ENCODE measurements around the gene ZNF470.

The ZNF470 gene

GRCh38 chr19:56543776-56544175 is 23.5 kb upstream of the ZNF470 start:
- Histone ChIP-seq H3K36me3 (replicated peaks) (peaks cover 13% of the 10 kb centered on the region), H3K27ac (no peak overlapping the region), H3K27me3 (replicated peaks) (no peaks in the 10 kb centered on the region), H3K4me3 (ENCODE audit: low read depth, low read length) (no peak overlapping the region)
- TF ChIP-seq CTCF (IDR thresholded peaks at IDR 0.05; ENCODE audit: low read depth, low read length, missing control alignments): no peak
- in situ Hi-C loops (cut with HindIII; ENCODE audit: low pct_ligation_motif_present, low sequenced_read_pairs): no loop called here
- no peak for DNase-seq

- peak; percentile 39 for TF ChIP-seq CTCF (IDR thresholded peaks at IDR 0.05; ENCODE audit: low read depth, low read length, missing control alignments)
- Histone ChIP-seq H3K27me3 (replicated peaks) (no peaks in the 10 kb centered on the region), H3K4me3 (ENCODE audit: low read depth, low read length) (no peak overlapping the region), H3K36me3 (replicated peaks) (peaks cover 35% of the 10 kb centered on the region), H3K27ac (no peak overlapping the region)
- DNase-seq: no peak
- in situ Hi-C loops (cut with HindIII; ENCODE audit: low pct_ligation_motif_present, low sequenced_read_pairs): no loop called here
Measured at GRCh38 chr19:56547535-56547934, 19.7 kb upstream of the ZNF470 start.

- DNase-seq: no peak
- H3K36me3 ChIP-seq (replicated peaks): peaks cover 35% of the 10 kb centered on the region
- in situ Hi-C loops (cut with HindIII; ENCODE audit: low pct_ligation_motif_present, low sequenced_read_pairs): no loop called here
- no peak overlapping the region for H3K4me3 ChIP-seq (ENCODE audit: low read depth, low read length)
- no peaks in the 10 kb centered on the region for H3K27me3 ChIP-seq (replicated peaks)
- no peak for TF ChIP-seq CTCF (IDR thresholded peaks at IDR 0.05; ENCODE audit: low read depth, low read length, missing control alignments)
- H3K27ac ChIP-seq: no peak overlapping the region
Measured at GRCh38 chr19:56554272-56554869, 12.9 kb upstream of the ZNF470 start.

- Histone ChIP-seq H3K27me3 (replicated peaks) (no peaks in the 10 kb centered on the region), H3K27ac (no peak overlapping the region), H3K36me3 (replicated peaks) (no peaks in the 10 kb centered on the region), H3K4me3 (ENCODE audit: low read depth, low read length) (no peak overlapping the region)
- TF ChIP-seq CTCF (IDR thresholded peaks at IDR 0.05; ENCODE audit: low read depth, low read length, missing control alignments): no peak
- in situ Hi-C loops (cut with HindIII; ENCODE audit: low pct_ligation_motif_present, low sequenced_read_pairs): no loop called here
- no peak for DNase-seq
Measured at GRCh38 chr19:56562766-56563165, 4.5 kb upstream of the ZNF470 start.

GRCh38 chr19:56566904-56567273 is 379 bp upstream of the ZNF470 start:
- in situ Hi-C loops (cut with HindIII; ENCODE audit: low pct_ligation_motif_present, low sequenced_read_pairs): no loop called here
- peak overlapping the region; percentile 95 for H3K4me3 ChIP-seq (ENCODE audit: low read depth, low read length)
- peak; percentile 43 for DNase-seq
- peak overlapping the region; percentile 34 for H3K27ac ChIP-seq
- peaks cover 23% of the 10 kb centered on the region for H3K36me3 ChIP-seq (replicated peaks)
- no peak for TF ChIP-seq CTCF (IDR thresholded peaks at IDR 0.05; ENCODE audit: low read depth, low read length, missing control alignments)
- H3K27me3 ChIP-seq (replicated peaks): no peaks in the 10 kb centered on the region

- no peak overlapping the region for H3K4me3 ChIP-seq (ENCODE audit: low read depth, low read length)
- H3K27ac ChIP-seq: no peak overlapping the region
- H3K36me3 ChIP-seq (replicated peaks): peaks cover 37% of the 10 kb centered on the region
- no peak for DNase-seq
- in situ Hi-C loops (cut with HindIII; ENCODE audit: low pct_ligation_motif_present, low sequenced_read_pairs): no loop called here
- TF ChIP-seq CTCF (IDR thresholded peaks at IDR 0.05; ENCODE audit: low read depth, low read length, missing control alignments): no peak
- no peaks in the 10 kb centered on the region for H3K27me3 ChIP-seq (replicated peaks)
Measured at GRCh38 chr19:56572589-56572988, 5.3 kb downstream of the ZNF470 start.
